H1 (cell line): ENCODE data around the gene RAD51B. TPM values are rescaled to one million over a fixed set of nuclear protein-coding genes. Genes with fewer than 3 reads are reported as not detected.

Experiments
- CHD7 ChIP-seq: fragments of 300-600 bp; sonication (generic); IDR thresholded peaks from 2 replicates; pipeline ENCODE4 v1.7.1; 2012; ENCODE audit warnings: low read length, moderate library complexity, mild to moderate bottlenecking, inconsistent platforms; ENCODE audit not compliant: insufficient replicate concordance
- CREB1 ChIP-seq: IDR thresholded peaks from 2 replicates; pipeline ENCODE4 v1.6.1; 2012; ENCODE audit warnings: inconsistent platforms
- HDAC6 ChIP-seq: IDR thresholded peaks from one replicate; pipeline ENCODE4 v1.7.1; 2012; ENCODE audit warnings: low read depth, mild to moderate bottlenecking, inconsistent platforms, low read length, moderate library complexity
- KDM5A ChIP-seq: fragments of 200-600 bp; IDR thresholded peaks from 2 replicates; pipeline ENCODE4 v1.7.1; 2012; ENCODE audit warnings: mild to moderate bottlenecking, low read length, inconsistent platforms, mixed read lengths
- NANOG ChIP-seq: IDR thresholded peaks from 2 replicates; pipeline ENCODE4 v1.6.1; 2011; ENCODE audit warnings: low read length, low read depth, mild to moderate bottlenecking, inconsistent platforms; ENCODE audit not compliant: insufficient read depth, poor library complexity, severe bottlenecking
- RAD21 ChIP-seq, 2 experiments: IDR thresholded peaks in 1 of 2; conservative IDR thresholded peaks in 1 of 2; 2 replicates each; pipeline ENCODE4 v1.6.1; 2011; ENCODE audit warnings: low read depth in 2 of 2, low read length in 2 of 2, improper control_type of control experiment in 1 of 2, inconsistent platforms in 1 of 2, mild to moderate bottlenecking in 1 of 2, moderate library complexity in 1 of 2
- SUZ12 ChIP-seq: fragments of 200-600 bp; sonication (generic); IDR thresholded peaks from 2 replicates; pipeline ENCODE4 v1.6.1; 2012; ENCODE audit warnings: mild to moderate bottlenecking, inconsistent platforms, low read length, moderate library complexity, mixed read lengths
- TEAD4 ChIP-seq: IDR thresholded peaks from 2 replicates; pipeline ENCODE4 v1.6.1; 2012; ENCODE audit warnings: low read depth, low read length, inconsistent platforms, mixed read lengths
- polyA plus RNA-seq, 7 experiments: library from polyadenylated mRNA; depleted of rRNA in 3 of 7; stranded (reverse) in 5 of 7; unstranded in 2 of 7; fragments of >200 nt in 5 of 7; fragments of 200-250 nt in 2 of 7; gene quantifications; 1 replicate in 5 of 7; 2 replicates in 1 of 7; 4 replicates in 1 of 7; pipeline versions ENCODE4 v1.2.1 to v1.2.3, GENCODE V29; 2011 to 2013; ENCODE audit warnings: missing spikeins in 2 of 7, mixed read lengths in 2 of 7
- total RNA-seq: library from RNA; stranded (reverse); fragmentation: NEBNext Ultra II Directional; extraction: Animal tissue kit (Norgen Biotek cat#: 25700); gene quantifications from 2 replicates; pipeline ENCODE4 v1.2.1, GENCODE V29; 2021
- TF ChIP-seq, protein P1 (sequence below): IDR thresholded peaks from 2 replicates; pipeline ENCODE4 v1.6.1; 2011; ENCODE audit warnings: low read depth, mild to moderate bottlenecking, low read length; ENCODE audit not compliant: insufficient read depth
- TF ChIP-seq, protein P2 (sequence below): IDR thresholded peaks from 2 replicates; pipeline ENCODE4 v1.6.1; 2012; ENCODE audit warnings: inconsistent platforms

The RAD51B gene
- total and polyA plus RNA-seq, 2 of the 8 experiments (the other 6 are each of a cell fraction or from before 2014, with no cell fraction given) = 3.9 to 14.9 TPM

GRCh38 chr14:67978749-67979148 is 159.2 kb downstream of the RAD51B start (continued):
- TF ChIP-seq CHD7 (no peak), HDAC6 (no peak), KDM5A (no peak), CREB1 (no peak), SUZ12 (no peak), TEAD4 (no peak), NANOG (no peak), RAD21 (IDR thresholded peaks at IDR 0.05 in 1 of 2, conservative IDR thresholded peaks at IDR 0.05 in 1 of 2; ENCODE audit: low read depth in 2 of 2, low read length in 2 of 2) (no peak)
- TF ChIP-seq, protein P1, sequence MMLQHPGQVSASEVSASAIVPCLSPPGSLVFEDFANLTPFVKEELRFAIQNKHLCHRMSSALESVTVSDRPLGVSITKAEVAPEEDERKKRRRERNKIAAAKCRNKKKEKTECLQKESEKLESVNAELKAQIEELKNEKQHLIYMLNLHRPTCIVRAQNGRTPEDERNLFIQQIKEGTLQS = no peak
- TF ChIP-seq, protein P2, sequence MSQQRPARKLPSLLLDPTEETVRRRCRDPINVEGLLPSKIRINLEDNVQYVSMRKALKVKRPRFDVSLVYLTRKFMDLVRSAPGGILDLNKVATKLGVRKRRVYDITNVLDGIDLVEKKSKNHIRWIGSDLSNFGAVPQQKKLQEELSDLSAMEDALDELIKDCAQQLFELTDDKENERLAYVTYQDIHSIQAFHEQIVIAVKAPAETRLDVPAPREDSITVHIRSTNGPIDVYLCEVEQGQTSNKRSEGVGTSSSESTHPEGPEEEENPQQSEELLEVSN = no peak
